OCI-LY3 (cell line): ENCODE data around the gene C2CD4D.

Experiments used
- H2AFZ ChIP-seq: fragments of 200-600, 300-600 bp; shearing (Covaris generic); 2 replicates; pipeline ENCODE4 v1.6.0; 2014; ENCODE audit warnings: antibody characterized with exemption, low read depth, low read length
- H3K27ac ChIP-seq: fragments of 200-600, 300-600 bp; sonication (generic); 2 replicates; pipeline ENCODE4 v1.5.1; 2014; ENCODE audit warnings: mild to moderate bottlenecking, low read length, moderate library complexity, mixed read lengths
- H3K27me3 ChIP-seq: fragments of 200-600, 300-600 bp; sonication (generic); 2 replicates; pipeline ENCODE4 v1.6.1; 2014; ENCODE audit warnings: low read depth, low read length, mixed read lengths
- H3K36me3 ChIP-seq: fragments of 200-600, 300-600 bp; sonication (generic); replicated peaks from 2 replicates; pipeline ENCODE3; 2014; ENCODE audit warnings: low read depth, low read length, mixed read lengths
- H3K4me1 ChIP-seq: fragments of 300-600, 200-600 bp; sonication (generic); 2 replicates; pipeline ENCODE4 v1.6.1; 2014; ENCODE audit warnings: low read length, mixed read lengths
- H3K4me2 ChIP-seq: fragments of 200-600, 300-600 bp; sonication (generic); 2 replicates; pipeline ENCODE4 v1.6.1; 2014; ENCODE audit warnings: low read length, mixed read lengths
- H3K4me3 ChIP-seq: fragments of 300-600, 200-600 bp; sonication (generic); 2 replicates; pipeline ENCODE4 v1.5.1; 2014; ENCODE audit warnings: antibody characterized with exemption, mild to moderate bottlenecking, low read length, moderate library complexity
- H3K79me2 ChIP-seq: fragments of 300-600, 200-600 bp; shearing (Covaris generic); 2 replicates; pipeline ENCODE4 v1.6.1; 2014; ENCODE audit warnings: mild to moderate bottlenecking, low read length, mixed read lengths
- H3K9ac ChIP-seq: fragments of 300-600, 200-600 bp; shearing (Covaris generic); 2 replicates; pipeline ENCODE4 v1.6.0; 2014; ENCODE audit warnings: mild to moderate bottlenecking, low read length, moderate library complexity
- H3K9me3 ChIP-seq: fragments of 200-600, 300-600 bp; shearing (Covaris generic); 2 replicates; pipeline ENCODE4 v1.6.1; 2014; ENCODE audit warnings: low read length, mixed read lengths; ENCODE audit not compliant: insufficient read depth
- H4K20me1 ChIP-seq: fragments of 200-600, 300-600 bp; sonication (generic); 2 replicates; pipeline ENCODE4 v1.6.1; 2016; ENCODE audit warnings: low read length, mixed read lengths; ENCODE audit not compliant: insufficient read depth
- CTCF ChIP-seq: fragments of 200-600, 300-600 bp; sonication (generic); IDR thresholded peaks from 2 replicates; pipeline ENCODE4 v1.5.1; 2014; ENCODE audit warnings: antibody characterized with exemption, low read length, low read depth
- EZH2phosphoT487 ChIP-seq: fragments of 200-600 bp; shearing (Covaris generic); IDR thresholded peaks from 2 replicates; pipeline ENCODE4 v1.6.1; 2018; ENCODE audit warnings: antibody characterized with exemption, mixed run types, low read depth

C2CD4D gene

GRCh38 chr1:151871284-151872030 is 31.8 kb upstream of the C2CD4D start:
- no peak for TF ChIP-seq EZH2phosphoT487
- no peak for TF ChIP-seq CTCF
- no peak overlapping the region for H3K27ac ChIP-seq

GRCh38 chr1:151868486-151868885 is 28.9 kb upstream of the C2CD4D start:
- Histone ChIP-seq H2AFZ (no peak overlapping the region), H3K27ac (no peak overlapping the region), H3K4me1 (no peaks in the 10 kb centered on the region), H3K36me3 (peaks cover 11% of the 10 kb centered on the region), H3K4me3 (no peak overlapping the region), H3K4me2 (no peak overlapping the region), H4K20me1 (no peaks in the 10 kb centered on the region), H3K9me3 (no peaks in the 10 kb centered on the region), H3K27me3 (no peaks in the 10 kb centered on the region), H3K9ac (no peak overlapping the region), H3K79me2 (no peaks in the 10 kb centered on the region)
- TF ChIP-seq EZH2phosphoT487 (no peak), CTCF (no peak)

More at GRCh38 chr1:151871284-151872030, 31.8 kb upstream of the C2CD4D start:
- Histone ChIP-seq H2AFZ (no peak overlapping the region), H3K4me1 (0 out of 2 replicates have a peak, but pooled peaks cover 3% of the 10 kb centered on the region), H3K27me3 (no peaks in the 10 kb centered on the region), H3K4me2 (no peak overlapping the region), H4K20me1 (0 out of 2 replicates have a peak, but pooled peaks cover 8% of the 10 kb centered on the region), H3K79me2 (no peaks in the 10 kb centered on the region), H3K36me3 (peaks cover 30% of the 10 kb centered on the region), H3K9me3 (no peaks in the 10 kb centered on the region), H3K9ac (no peak overlapping the region), H3K4me3 (no peak overlapping the region)

DNA sequence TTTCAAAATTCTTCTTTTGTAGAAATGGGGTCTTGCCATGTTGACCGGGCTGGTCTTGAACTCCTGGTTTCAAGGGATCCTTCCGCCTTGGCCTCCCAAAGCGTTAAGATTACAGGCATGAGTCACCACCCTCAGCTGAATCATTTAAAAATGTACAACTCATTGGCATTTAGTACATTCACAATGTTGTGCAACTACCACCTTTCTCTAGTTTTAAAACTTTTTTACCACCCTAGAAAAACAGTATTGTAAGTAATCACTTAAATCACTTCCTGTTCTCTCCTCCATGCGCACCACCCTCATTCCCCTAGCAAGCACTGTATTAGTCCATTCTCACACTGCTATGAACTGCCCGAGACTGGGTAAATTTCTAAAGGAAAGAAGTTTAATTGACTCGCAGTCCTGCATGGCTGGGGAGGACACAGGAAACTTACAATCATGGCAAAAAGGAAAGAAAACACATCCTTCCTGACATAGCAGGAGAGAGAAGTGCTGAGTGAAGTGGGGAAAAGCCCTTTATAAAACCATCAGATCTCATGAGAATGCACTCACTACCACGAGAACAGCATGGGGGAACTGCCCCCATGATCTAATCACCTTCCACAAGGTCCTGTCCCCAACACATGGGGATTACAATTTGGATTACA is 28.3 kb upstream of the C2CD4D start:
- Histone ChIP-seq H3K27ac (no peak overlapping the region), H2AFZ (no peak overlapping the region), H3K9me3 (no peaks in the 10 kb centered on the region), H3K79me2 (no peaks in the 10 kb centered on the region), H4K20me1 (no peaks in the 10 kb centered on the region), H3K27me3 (no peaks in the 10 kb centered on the region), H3K9ac (no peak overlapping the region), H3K4me3 (no peak overlapping the region), H3K4me1 (no peaks in the 10 kb centered on the region), H3K36me3 (peaks cover 8% of the 10 kb centered on the region), H3K4me2 (no peak overlapping the region)
- no peak for TF ChIP-seq CTCF
- no peak for TF ChIP-seq EZH2phosphoT487

DNA sequence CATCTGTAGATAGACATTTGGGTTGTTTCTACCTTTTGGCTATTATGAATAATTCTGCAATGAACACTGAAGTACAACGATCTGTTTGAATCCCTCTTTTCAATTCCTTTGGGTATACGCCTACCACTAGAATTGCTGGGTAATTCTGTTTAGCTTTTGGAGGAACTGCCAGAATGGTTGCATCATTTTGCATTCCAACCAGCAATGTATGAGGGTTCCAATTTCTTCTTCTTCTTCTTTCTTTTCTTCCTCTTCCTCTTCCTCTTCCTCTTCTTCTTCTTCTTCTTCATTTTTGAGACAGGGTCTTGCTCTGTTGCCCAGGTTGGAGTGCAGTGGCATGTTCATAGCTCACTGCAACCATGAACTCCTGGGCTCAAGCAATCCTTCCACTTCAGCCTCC is 27.7 kb upstream of the C2CD4D start:
- Histone ChIP-seq H3K27ac (no peak overlapping the region), H4K20me1 (no peaks in the 10 kb centered on the region), H3K4me1 (no peaks in the 10 kb centered on the region), H3K9ac (no peak overlapping the region), H3K4me2 (no peak overlapping the region), H3K4me3 (no peak overlapping the region), H3K79me2 (no peaks in the 10 kb centered on the region), H3K36me3 (peaks cover 7% of the 10 kb centered on the region), H3K27me3 (no peaks in the 10 kb centered on the region), H2AFZ (no peak overlapping the region), H3K9me3 (no peaks in the 10 kb centered on the region)
- TF ChIP-seq CTCF (no peak), EZH2phosphoT487 (no peak)
